SIG-M5 treated with dmso at 0.1 percent for 504 hours (cell line): ENCODE measurements around the gene CYBC1.
A peak's percentile ranks its signal among the peaks of the same experiment; 100 is the strongest.
"Not testable (repeated sequence)": the region's sequence is repeated elsewhere in the genome, so short reads cannot be mapped to it uniquely, and the experiment has no call there.

Experiments
- DNase-seq: peaks from one replicate; lab custom pipeline; 2025; ENCODE audit not compliant: unreplicated experiment; lab: John Stamatoyannopoulos, UW

Gene CYBC1

DNA sequence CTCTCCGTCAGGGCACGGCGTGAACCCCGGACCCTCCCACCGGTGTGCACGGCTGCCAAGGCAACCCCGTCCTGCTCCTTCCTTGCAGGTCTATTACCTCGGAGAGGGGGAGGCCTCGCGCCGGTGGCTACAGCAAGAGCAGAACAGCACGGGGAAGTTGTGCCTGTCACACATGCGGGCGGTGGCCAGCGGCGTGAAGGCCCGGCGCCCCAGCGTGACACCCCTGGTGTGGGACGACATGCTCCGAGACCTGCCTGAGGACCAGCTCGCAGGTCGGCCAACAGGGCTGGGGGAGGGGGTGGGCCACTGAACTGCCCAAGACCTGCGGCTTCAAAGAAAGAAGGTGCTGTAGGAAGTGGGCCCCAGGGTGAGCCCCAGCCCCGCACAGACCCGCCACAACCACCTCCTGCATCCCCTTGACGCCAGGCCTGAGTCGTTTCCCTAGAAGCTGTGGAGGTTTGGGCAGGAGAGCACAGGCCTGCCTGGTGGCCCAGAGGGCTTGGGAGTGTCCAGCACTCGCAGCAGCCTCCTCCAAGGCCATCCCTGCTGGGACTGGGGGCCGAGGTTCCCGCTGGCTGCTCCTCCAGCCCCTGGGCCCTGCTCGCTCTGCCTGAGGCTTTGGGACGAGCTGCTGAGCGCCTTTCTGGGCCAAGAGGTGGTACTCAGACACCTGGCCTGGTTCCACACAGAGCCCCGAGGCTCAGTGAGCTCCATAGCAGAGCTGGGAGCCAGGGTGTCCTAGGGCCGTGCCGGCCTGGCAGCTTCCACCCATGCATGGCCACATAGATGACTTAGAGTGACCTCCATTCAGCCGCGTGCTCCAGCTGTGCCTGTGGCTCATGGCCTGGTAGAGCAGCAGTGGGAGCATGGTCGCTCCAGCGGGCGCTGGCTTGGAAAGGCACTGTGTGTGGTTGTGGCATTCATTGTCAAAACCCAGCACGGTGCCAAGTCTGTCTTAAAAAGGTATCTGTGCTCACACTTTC, 14.7 kb downstream of the CYBC1 start:
- no peak for DNase-seq

DNA sequence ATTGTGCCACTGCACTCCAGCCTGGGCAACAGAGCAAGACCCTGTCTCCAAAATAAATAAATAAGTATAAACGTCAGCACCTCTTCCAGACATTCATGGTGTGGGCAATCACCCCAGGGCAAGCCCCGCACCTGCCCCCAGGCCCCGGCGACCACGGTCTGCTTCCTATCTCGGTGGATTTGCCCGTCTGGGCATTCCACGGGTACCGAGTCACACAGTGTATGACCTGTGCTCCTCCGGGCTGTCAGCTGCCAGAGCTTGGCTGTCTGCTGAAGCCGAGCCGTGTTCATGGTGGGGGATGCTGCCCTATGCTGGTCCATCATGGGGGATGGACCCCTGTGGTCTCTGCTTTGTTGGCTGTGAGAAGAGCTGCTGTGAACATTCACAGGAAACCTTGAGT, 15.4 kb downstream of the CYBC1 start:
- no peak for DNase-seq

DNA sequence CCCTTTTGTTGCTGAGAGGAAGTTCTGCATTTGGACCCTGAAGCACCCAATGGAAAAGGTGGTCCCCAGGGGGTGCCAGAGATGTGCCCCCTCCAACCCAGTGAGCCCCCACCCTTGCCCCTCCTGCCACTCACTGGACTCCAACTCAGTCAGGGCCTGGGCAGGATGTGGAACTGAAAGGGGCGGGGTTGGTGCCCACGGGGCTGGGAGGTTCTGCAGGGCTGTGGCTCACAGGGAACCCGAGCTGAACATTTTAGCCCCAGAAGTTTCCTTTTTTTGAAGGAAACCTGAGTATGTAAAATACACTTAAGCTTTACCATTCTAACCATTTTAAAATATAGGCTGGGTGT, 16.4 kb downstream of the CYBC1 start:
- no peak for DNase-seq

DNA sequence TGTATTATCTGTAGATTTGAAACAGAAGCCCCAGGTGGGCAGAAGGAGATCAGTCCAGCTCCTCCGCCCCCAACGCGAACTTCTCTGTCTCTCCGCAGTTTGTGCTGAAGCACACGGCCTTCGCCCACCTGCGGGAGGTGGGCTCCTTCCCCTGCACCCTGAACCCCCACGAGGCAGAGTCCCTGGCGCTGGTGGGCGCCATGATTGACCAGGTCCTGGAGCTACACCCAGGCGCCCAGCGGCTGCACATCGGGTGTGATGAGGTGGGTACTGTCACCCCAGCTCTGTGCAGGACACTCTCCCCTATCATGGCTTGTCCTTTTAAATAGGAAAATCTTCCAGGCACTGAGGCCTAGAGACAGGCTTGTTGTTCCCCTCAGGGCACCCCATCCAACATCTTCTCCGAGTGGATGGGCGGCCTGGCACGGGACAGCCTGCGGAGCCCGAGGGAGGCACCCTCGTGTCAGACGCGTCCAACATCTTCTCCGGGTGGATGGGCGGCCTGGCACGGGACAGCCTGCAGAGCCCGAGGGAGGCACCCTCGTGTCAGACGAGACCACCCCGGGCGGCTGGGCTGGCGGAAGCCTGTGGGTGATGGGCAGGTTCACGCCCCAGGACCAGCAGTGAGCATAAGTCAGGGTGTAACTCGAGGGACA, 16.9 kb downstream of the CYBC1 start:
- no peak for DNase-seq

DNA sequence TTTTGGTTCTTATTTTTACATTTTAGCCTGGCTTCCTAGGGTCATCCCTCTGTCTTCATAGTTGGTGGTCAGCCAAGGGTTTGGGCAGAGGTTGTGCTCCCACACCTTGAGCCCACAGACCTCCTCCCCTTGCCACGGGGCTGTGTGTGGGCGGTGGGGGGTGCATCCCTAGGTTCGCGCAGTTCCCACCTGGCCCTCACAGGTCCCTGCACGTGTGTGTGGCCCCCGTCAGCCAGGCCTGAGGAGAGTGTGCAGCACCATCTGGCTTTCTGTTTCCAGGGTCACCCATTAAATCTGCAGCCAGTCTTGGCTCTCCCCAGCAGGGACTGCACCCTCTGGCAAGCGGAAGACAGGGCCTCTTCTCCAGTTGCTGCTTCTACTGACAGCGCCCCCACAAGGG, 18.5 kb downstream of the CYBC1 start:
- DNase-seq = no peak

DNA sequence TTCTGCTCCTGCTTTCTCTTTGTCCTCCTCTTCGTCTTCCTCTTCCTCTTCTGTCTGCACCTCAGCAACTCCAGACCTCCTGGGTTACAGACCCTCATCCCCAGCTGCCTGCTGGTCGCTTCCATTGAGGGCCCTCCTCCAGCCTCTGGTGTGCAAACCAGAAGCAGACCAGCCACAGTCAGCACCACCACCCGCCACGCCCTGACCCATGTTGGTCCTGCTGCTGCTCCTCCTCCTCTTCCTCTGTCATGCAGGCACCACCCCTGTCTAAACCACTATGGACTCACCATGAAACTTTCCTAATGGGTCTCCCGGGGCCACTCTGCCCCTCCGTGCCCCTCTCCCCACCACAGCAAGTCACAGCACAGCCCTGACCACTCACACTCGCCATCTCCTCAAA, 20.7 kb downstream of the CYBC1 start:
- no peak for DNase-seq

DNA sequence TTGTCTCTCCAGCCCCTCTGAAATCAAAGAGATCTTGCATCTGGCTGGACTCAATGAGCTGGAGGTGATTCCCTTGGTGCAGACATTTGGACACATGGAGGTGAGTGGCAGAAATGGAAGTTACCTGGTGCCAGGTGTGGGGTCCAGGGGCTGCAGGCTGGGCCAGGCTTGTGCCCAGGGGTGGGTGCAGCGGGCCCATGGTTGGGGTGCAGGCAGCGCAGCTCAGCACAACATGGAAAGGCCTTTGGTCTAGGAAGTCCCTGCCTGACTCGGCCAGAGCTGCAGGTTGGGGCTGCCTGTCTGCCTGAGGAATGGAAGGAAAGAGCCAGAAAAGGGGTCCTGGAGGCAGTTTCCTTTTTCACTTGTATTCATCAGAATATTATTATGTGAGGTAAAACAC, 22.0 kb downstream of the CYBC1 start:
- DNase-seq = no peak

DNA sequence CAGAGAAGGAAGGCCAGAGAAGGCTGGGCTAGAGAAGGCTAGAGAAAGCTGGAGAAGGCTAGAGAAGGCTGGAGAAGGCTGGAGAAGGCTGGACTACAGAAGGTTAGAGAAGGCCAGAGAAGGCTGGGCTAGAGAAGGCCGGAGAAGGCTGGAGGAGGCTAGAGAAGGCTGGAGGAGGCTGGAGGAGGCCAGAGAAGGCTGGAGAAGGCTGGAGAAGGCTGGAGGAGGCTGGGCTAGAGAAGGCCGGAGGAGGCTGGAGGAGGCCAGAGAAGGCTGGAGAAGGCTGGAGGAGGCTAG, 25.7 kb downstream of the CYBC1 start:
- DNase-seq = no peak

DNA sequence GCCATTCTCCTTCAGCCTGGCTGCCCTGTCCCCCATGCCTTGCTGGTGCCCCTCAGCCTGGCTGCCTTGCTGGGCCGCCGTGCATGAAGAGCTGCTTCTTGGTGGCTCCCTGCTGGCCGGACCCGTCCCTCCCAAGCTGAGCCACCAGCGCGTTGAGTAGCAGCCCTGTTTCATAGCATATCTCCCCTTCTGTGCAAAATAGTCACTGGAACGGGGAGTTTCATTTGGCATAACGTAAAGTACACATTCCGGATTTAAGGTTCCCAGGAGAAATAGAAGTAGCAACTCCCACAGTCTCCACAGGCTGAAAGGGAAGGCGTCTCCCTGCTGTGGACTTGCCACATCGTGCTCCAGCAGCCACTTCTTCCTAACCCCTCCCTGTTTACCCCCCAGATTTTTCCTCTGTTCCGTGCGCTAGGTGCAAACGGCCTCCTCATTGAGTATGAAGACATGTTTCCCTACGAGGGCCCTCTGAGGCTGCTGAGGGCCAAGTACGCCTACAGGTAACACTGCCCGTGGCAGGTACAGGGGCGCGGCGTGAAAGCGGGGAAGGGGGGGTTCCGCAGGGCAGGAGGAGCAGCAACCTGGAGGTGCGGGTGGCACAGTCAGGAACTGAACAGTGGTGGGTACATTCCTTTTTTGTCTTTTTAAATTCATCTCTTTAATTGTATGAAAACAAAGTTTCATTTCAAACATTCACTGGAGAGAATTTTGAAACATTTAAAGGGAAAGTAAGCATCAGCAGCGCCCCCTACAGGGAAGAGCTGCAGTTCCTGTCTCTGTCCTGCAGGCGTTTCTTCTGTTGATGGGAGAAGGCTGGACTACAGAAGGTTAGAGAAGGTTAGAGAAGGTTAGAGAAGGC, 26.3 kb downstream of the CYBC1 start:
- peak; percentile 45 for DNase-seq

DNA sequence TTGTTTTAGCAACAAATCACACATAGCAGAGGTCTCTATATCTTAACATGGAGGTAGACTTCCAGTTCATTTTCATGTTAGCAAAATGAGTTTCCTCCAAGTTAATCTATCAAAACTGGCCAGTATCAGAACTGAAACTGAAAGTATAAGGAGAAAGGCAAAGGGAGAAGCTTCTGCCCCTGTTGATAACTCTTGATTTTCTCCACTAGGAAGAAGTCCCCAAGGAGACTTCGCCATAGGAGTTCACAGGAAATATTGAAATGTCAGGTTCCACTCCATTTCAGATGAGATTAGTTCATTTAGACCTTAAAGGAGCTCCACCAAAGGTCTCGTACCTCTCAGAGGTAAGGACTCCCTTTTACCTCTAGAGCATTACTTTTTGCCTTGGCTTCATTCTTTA, 31.0 kb downstream of the CYBC1 start:
- DNase-seq = peak; percentile 30

DNA sequence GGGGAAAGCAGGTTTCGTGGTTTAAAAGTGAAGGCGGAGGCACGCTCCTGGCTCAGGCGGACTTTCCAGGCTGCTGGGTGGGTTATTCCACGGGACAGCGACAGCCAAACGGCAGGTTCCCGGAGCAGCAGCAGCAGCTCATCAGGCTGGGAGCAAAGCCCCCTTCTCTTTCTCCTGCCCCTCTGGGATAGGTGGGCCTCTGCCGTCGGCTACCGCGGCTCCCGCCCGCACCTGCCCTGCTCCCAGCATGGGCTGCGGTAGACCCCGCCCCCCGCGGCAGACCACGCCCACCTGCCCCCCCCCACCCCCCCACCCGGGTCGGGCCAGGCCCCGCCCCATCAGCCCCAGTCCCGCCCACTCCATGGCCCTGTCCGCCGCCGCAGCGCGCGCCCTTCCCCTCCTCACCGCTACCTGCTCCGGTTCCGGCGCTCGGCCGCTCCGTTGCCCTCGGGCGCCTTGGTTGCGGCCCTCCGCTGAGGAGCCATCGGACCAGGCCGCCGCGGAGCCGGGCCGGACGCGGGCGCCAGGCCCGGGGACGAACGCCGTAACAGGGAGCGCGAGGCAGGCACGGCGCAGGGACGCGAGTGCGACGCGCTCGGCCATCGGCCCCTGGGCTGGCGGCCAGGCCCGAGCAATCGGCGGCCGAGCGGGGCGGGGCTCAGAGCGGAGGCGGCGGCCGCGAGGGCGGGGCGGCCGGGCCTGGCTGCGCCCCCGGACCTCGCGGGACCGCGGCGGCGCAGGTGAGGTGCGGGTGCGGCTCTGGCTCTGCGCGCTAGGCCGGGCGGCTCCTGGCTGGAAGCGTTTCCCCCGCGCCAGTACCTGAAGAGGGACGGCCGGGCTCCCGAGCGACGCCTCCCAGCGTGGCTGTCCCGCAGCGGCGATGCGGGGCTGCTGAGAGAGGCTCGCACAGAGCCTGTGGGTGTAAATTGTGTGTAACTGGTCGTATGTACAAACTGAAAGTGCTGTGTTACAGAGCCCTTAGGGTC, 32.3 kb downstream of the CYBC1 start, which contains the start of the genes HEXD and OGFOD3:
Gene HEXD (plus strand): TSS at position 347 of the 986 bp plus-strand sequence. CDS start 1,453 bp downstream, outside the sequence.
Gene OGFOD3 (minus strand): TSS at position 586 of the 986 bp plus-strand sequence. CDS start 101 bp downstream, at position 485.
- peak; percentile 79 for DNase-seq

DNA sequence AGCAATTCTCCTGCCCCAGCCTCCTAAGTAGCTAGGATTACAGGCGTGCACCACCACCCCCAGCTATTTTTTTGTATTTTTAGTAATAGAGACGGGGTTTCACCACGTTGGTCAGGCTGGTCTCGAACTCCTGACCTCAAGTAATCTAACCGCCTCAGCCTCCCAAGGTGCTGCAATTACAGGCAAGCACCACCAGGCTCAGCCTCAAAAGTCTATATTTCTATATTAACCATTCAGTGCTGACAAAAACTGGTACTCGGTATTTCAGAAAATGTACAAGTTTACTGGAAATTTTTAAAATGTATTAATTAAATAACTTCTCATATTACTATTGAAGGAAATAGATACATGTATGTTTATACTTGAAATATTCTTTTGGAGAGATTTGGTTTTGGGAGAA, 33.8 kb downstream of the CYBC1 start:
- DNase-seq = peak; percentile 7

DNA sequence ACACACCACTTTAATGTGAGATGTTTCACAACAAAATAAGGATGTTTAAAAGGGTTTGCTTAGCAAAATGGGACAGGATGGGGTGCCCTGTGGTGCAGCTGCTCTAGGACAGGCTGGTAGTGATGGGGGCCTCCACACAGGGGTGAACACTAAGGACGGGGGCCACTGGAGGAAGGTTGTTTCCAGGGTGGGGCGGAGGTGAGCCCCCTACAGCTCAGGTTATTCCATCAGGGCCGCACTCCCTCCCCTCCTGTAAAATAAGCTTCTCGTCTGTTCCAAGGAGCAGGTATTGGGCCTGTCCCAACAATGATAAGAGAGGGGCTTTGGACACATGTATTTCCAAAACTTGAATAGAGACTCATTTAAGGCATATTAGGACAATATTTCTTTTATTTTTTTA, 34.3 kb downstream of the CYBC1 start:
- no peak for DNase-seq

DNA sequence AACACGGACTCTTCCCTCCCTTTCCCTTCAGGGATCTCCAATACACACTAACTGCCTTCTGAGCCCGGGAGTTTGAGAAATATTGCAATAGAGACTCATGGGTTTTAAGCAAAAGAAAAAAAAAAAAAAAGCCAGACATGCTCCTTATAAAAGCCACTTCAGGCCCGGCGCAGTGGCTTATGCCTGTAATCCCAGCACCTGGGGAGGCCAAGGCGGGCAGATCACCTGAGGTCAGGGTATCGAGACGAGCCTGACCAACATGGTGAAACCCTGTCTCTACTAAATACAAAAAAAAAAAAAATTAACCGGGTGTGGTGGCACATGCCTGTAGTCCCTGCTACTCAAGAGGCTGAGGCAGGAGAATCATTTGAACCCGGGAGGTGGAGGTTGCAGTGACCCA, 34.8 kb downstream of the CYBC1 start:
- DNase-seq = no peak

DNA sequence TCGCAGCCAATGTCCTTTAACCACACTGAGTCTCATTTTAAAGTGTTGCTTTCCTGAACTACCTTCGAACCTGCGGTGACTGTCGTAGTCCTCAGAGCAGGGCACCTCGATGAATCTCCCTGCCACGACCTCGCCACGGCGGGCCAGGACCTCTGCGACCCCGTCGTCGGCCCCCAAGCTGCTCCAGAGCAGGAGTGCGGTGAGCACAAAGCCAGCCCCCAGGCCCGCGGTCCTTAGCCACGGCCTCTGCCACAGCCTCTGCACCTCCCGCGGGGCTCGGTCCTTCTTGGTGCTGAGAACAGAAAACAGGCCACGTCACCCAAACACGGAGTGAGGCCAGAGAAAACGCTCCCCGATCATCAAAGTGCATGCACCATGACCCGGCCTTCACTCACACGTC, 35.2 kb downstream of the CYBC1 start:
- DNase-seq = no peak

DNA sequence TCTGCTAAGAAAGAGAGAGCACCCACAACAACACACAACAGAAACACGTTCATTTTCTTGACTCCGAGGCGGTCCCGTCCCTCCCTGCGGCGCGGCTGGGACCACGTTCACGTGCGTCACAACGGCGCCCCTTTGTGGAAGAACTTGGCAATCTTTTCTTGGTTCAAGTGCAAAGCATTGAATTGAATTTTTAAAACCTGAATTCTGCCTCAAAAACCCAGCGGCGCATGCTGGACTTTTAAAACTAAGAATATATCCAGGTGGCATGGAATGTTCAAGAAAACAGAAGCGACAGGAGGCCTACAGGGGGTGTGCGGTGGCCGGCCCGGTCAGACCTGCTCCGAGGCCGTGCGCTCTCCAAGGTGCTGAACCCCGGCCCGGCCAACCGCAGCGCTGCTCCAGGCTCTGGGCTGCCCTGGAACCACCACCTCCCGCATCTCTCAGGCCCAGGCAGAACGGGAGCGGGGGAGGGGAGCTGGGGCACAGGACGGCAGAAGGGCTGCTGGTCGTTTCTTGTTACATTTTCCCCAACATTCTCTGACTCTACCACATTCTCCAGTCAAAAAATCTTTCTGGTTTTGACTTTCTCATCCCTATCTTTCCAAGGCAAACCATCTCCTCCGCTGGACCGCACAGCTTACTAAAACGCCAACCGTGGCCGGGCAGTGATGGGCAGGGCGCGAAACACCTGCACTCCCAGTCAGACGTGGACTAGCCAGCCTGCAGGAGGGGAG, 35.8 kb downstream of the CYBC1 start:
- peak; percentile 72 for DNase-seq

DNA sequence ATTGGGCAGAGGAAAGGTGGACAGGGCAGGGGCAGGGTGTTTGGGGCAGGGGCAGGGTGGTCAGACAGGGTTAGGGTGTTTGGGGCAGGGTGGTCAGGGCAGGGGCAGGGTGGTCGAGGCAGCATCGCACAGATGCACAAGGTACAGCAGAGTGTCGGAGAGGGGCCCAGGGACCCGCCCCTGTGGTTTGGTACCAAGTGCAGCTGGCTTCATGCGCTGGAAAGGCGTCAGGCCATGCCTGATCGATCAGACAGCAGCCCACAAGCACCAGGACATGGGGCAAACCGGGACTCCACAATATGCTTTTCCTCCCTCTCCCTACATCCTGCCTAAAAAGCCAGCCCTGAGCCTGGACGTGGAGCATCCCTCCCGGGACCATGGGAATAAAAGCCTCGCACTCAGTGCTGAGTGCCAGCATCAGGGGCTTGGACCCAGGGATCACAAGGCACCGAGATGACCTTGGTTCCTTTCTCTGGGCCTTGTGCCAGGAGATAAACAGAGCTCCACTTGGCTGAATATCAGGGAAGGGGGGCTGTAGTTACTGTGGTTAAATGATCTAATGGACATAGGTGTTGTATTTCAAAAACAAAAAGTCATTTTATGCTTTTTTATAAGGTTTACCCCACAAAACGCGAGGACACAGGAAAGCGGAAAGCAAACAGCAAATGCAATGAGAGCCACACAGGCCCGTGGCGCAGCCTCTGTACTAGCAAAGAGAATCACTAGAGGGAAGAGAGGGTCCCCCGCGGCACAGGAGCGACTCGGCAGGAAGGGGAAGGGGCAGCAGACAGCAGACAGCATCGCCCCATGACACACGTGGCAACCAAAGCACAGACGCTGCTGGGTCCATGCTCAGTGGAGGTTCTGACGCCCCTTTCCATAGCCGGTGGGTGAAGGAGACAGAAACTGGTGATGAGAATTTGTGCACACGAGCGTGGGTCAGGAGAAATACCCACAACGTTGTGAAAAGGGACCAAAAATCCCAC, 37.7 kb downstream of the CYBC1 start:
- DNase-seq = no peak

DNA sequence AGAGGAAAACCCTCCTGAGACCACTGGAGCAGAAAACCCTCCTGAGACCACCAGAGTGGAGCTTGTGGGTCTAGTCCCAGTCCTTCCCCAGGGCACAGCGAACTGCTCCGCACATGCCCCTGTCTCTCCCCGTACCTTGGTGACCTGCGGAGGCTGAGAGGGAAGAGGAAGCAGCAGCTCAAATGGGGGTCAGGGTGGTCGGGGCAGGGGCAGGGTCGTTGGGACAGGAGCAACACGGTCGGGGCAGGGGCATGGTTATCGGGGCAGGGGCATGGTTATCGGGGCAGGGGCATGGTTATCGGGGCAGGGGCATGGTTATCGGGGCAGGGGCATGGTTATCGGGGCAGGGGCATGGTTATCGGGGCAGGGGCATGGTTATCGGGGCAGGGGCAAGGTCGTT, 38.5 kb downstream of the CYBC1 start:
- not testable (repeated sequence) for DNase-seq
